ENCODE data around the gene FRMD8.

FRMD8 gene

GRCh38 chr11:65415499-65416340, 29.3 kb downstream of the FRMD8 start:
- no peak for DNase-seq

GRCh38 chr11:65416341-65416824, 29.9 kb downstream of the FRMD8 start:
- DNase-seq = peak; percentile 98

- peak; percentile 59 for DNase-seq
Measured at GRCh38 chr11:65416841-65417701, 30.6 kb downstream of the FRMD8 start.

GRCh38 chr11:65417702-65418430, 31.4 kb downstream of the FRMD8 start:
- DNase-seq = peak; percentile 62

GRCh38 chr11:65418431-65418680, 31.9 kb downstream of the FRMD8 start:
- DNase-seq = no peak

GRCh38 chr11:65418681-65419459, 32.4 kb downstream of the FRMD8 start:
- peak; percentile 93 for DNase-seq

GRCh38 chr11:65419460-65419771, 33.0 kb downstream of the FRMD8 start:
- DNase-seq = peak; percentile 62

- DNase-seq = peak; percentile 79
Measured at GRCh38 chr11:65419772-65420481, 33.5 kb downstream of the FRMD8 start.

GRCh38 chr11:65420506-65420905, 34.1 kb downstream of the FRMD8 start:
- DNase-seq = no peak

GRCh38 chr11:65420979-65421793, 34.7 kb downstream of the FRMD8 start:
- DNase-seq = peak; percentile 90

- peak; percentile 99 for DNase-seq
Measured at GRCh38 chr11:65421794-65422632, 35.6 kb downstream of the FRMD8 start.

GRCh38 chr11:65422633-65423515, 36.4 kb downstream of the FRMD8 start, which contains the start of gene NEAT1:
TSS of gene NEAT1 (plus strand) at chr11:65422798.
- peak; percentile 98 for DNase-seq

GRCh38 chr11:65423516-65424204, 37.2 kb downstream of the FRMD8 start:
- peak; percentile 62 for DNase-seq

GRCh38 chr11:65424205-65425104, 38.0 kb downstream of the FRMD8 start:
- DNase-seq = peak; percentile 84

- DNase-seq = peak; percentile 82
Measured at GRCh38 chr11:65425105-65425970, 38.9 kb downstream of the FRMD8 start.

All from stimulated activated CD8-positive, alpha-beta memory T cell treated with anti-CD3 and anti-CD28 coated beads, Interleukin-4, amount 100 ng/mL, for 48 hours (primary cell).